ENCODE results near the gene SLC34A1. TPM values are rescaled to one million over a fixed set of nuclear protein-coding genes. Genes with fewer than 3 reads are reported as not detected.
A peak's percentile ranks its signal among the peaks of the same experiment; 100 is the strongest.
"Not testable (repeated sequence)": the region's sequence is repeated elsewhere in the genome, so short reads cannot be mapped to it uniquely, and the experiment has no call there.

Gene SLC34A1
- total and polyA plus RNA-seq, 5 donors = not detected

GRCh38 chr5:177371120-177372033 is 12.9 kb upstream of the SLC34A1 start:
- Histone ChIP-seq H3K27me3 (ENCODE audit: control insufficient read depth, insufficient read depth) (no peaks in the 10 kb centered on the region), H3K27ac (ENCODE audit: low read length) (no peak overlapping the region), H3K9me3 (ENCODE audit: control insufficient read depth, low read length) (no peaks in the 10 kb centered on the region), H3K4me1 (ENCODE audit: control insufficient read depth, insufficient read depth, low read length) (peaks cover 4% of the 10 kb centered on the region), H3K4me3 (ENCODE audit: low read length) (peak overlapping the region; percentile 31)
- 63% methylated on average over 26 of the region's 26 CpGs for WGBS
- DNase-seq = peak in 1 of 3 donors; percentile 65
- intact Hi-C loops (cut with DNase I) = no loop called here
- ATAC-seq = no peak

- 90% methylated on average over 12 of the region's 12 CpGs for WGBS
- DNase-seq (no peak), ATAC-seq (no peak)
- no peak overlapping the region for H3K27ac ChIP-seq (ENCODE audit: low read length)
- H3K9me3 ChIP-seq (ENCODE audit: control insufficient read depth, low read length) = no peaks in the 10 kb centered on the region
- H3K4me3 ChIP-seq (ENCODE audit: low read length) = no peak overlapping the region
- intact Hi-C loops (cut with DNase I) = no loop called here
- H3K4me1 ChIP-seq (ENCODE audit: control insufficient read depth, insufficient read depth, low read length) = peaks cover 4% of the 10 kb centered on the region
- no peaks in the 10 kb centered on the region for H3K27me3 ChIP-seq (ENCODE audit: control insufficient read depth, insufficient read depth)
Measured at GRCh38 chr5:177372034-177372896, 12.0 kb upstream of the SLC34A1 start.

GRCh38 chr5:177372910-177373309 is 11.3 kb upstream of the SLC34A1 start:
- intact Hi-C loops (cut with DNase I) = no loop called here
- H3K4me1 ChIP-seq (ENCODE audit: control insufficient read depth, insufficient read depth, low read length) = no peaks in the 10 kb centered on the region
- H3K27ac ChIP-seq (ENCODE audit: low read length) = no peak overlapping the region
- H3K4me3 ChIP-seq (ENCODE audit: low read length) = no peak overlapping the region
- H3K27me3 ChIP-seq (ENCODE audit: control insufficient read depth, insufficient read depth) = no peaks in the 10 kb centered on the region
- no peaks in the 10 kb centered on the region for H3K9me3 ChIP-seq (ENCODE audit: control insufficient read depth, low read length)
- DNase-seq (no peak), ATAC-seq (no peak)
- WGBS = 87% methylated on average over 6 of the region's 6 CpGs

- WGBS = 59% methylated on average over 6 of the region's 6 CpGs
- Histone ChIP-seq H3K27ac (ENCODE audit: low read length) (no peak overlapping the region), H3K4me1 (ENCODE audit: control insufficient read depth, insufficient read depth, low read length) (no peaks in the 10 kb centered on the region), H3K9me3 (ENCODE audit: control insufficient read depth, low read length) (no peaks in the 10 kb centered on the region), H3K4me3 (ENCODE audit: low read length) (no peak overlapping the region), H3K27me3 (ENCODE audit: control insufficient read depth, insufficient read depth) (no peaks in the 10 kb centered on the region)
- ATAC-seq (no peak), DNase-seq (no peak)
- intact Hi-C loops (cut with DNase I) = no loop called here
Measured at GRCh38 chr5:177373806-177374205, 10.4 kb upstream of the SLC34A1 start.

- ATAC-seq (no peak), DNase-seq (no peak)
- Histone ChIP-seq H3K27me3 (ENCODE audit: control insufficient read depth, insufficient read depth) (no peaks in the 10 kb centered on the region), H3K4me3 (ENCODE audit: low read length) (no peak overlapping the region), H3K4me1 (ENCODE audit: control insufficient read depth, insufficient read depth, low read length) (no peaks in the 10 kb centered on the region), H3K27ac (ENCODE audit: low read length) (no peak overlapping the region), H3K9me3 (ENCODE audit: control insufficient read depth, low read length) (no peaks in the 10 kb centered on the region)
- 63% methylated on average over 5 of the region's 5 CpGs for WGBS
- intact Hi-C loops (cut with DNase I) = no loop called here
Measured at GRCh38 chr5:177374211-177374610, 10.0 kb upstream of the SLC34A1 start.

- H3K27ac ChIP-seq (ENCODE audit: low read length); ATAC-seq; H3K9me3 ChIP-seq (ENCODE audit: control insufficient read depth, low read length); H3K4me1 ChIP-seq (ENCODE audit: control insufficient read depth, insufficient read depth, low read length); H3K27me3 ChIP-seq (ENCODE audit: control insufficient read depth, insufficient read depth); intact Hi-C loops (cut with DNase I); DNase-seq; H3K4me3 ChIP-seq (ENCODE audit: low read length): not testable (repeated sequence)
- WGBS = 87% methylated on average over 5 of the region's 5 CpGs
Measured at GRCh38 chr5:177375516-177375915, 8.7 kb upstream of the SLC34A1 start.

- no peaks in the 10 kb centered on the region for H3K4me1 ChIP-seq (ENCODE audit: control insufficient read depth, insufficient read depth, low read length)
- H3K27ac ChIP-seq (ENCODE audit: low read length) = no peak overlapping the region
- no peak for ATAC-seq
- intact Hi-C loops (cut with DNase I) = no loop called here
- no peak for DNase-seq
- H3K9me3 ChIP-seq (ENCODE audit: control insufficient read depth, low read length) = no peaks in the 10 kb centered on the region
- WGBS = 85% methylated on average over 11 of the region's 11 CpGs
- no peak overlapping the region for H3K4me3 ChIP-seq (ENCODE audit: low read length)
- no peaks in the 10 kb centered on the region for H3K27me3 ChIP-seq (ENCODE audit: control insufficient read depth, insufficient read depth)
Measured at GRCh38 chr5:177376107-177376506, 8.1 kb upstream of the SLC34A1 start.

- Histone ChIP-seq H3K4me1 (ENCODE audit: control insufficient read depth, insufficient read depth, low read length) (no peaks in the 10 kb centered on the region), H3K4me3 (ENCODE audit: low read length) (no peak overlapping the region), H3K27ac (ENCODE audit: low read length) (no peak overlapping the region), H3K9me3 (ENCODE audit: control insufficient read depth, low read length) (no peaks in the 10 kb centered on the region), H3K27me3 (ENCODE audit: control insufficient read depth, insufficient read depth) (no peaks in the 10 kb centered on the region)
- ATAC-seq = no peak
- intact Hi-C loops (cut with DNase I) = no loop called here
- DNase-seq = no peak
- 82% methylated on average over 8 of the region's 8 CpGs for WGBS
Measured at GRCh38 chr5:177377851-177378776, 6.1 kb upstream of the SLC34A1 start.

- 82% methylated on average over 15 of the region's 15 CpGs for WGBS
- no peak for ATAC-seq
- Histone ChIP-seq H3K27me3 (ENCODE audit: control insufficient read depth, insufficient read depth) (no peaks in the 10 kb centered on the region), H3K4me1 (ENCODE audit: control insufficient read depth, insufficient read depth, low read length) (no peaks in the 10 kb centered on the region), H3K9me3 (ENCODE audit: control insufficient read depth, low read length) (no peaks in the 10 kb centered on the region), H3K27ac (ENCODE audit: low read length) (no peak overlapping the region), H3K4me3 (ENCODE audit: low read length) (no peak overlapping the region)
- DNase-seq = no peak
- intact Hi-C loops (cut with DNase I) = no loop called here
Measured at GRCh38 chr5:177378884-177379883, 5.0 kb upstream of the SLC34A1 start.

- no peak for DNase-seq
- H3K27ac ChIP-seq (ENCODE audit: low read length) = no peak overlapping the region
- ATAC-seq = no peak
- no peak overlapping the region for H3K4me3 ChIP-seq (ENCODE audit: low read length)
- no peaks in the 10 kb centered on the region for H3K9me3 ChIP-seq (ENCODE audit: control insufficient read depth, low read length)
- intact Hi-C loops (cut with DNase I) = no loop called here
- 86% methylated on average over 6 of the region's 6 CpGs for WGBS
- H3K27me3 ChIP-seq (ENCODE audit: control insufficient read depth, insufficient read depth) = no peaks in the 10 kb centered on the region
- no peaks in the 10 kb centered on the region for H3K4me1 ChIP-seq (ENCODE audit: control insufficient read depth, insufficient read depth, low read length)
Measured at GRCh38 chr5:177380805-177381126, 3.5 kb upstream of the SLC34A1 start.

Data from right cardiac atrium (tissue), 5 donors.